MG63 (cell line): ENCODE results near the gene ABCE1. TPM values are rescaled to one million over a fixed set of nuclear protein-coding genes. Genes with fewer than 3 reads are reported as not detected.
"Not testable (repeated sequence)": the region's sequence is repeated elsewhere in the genome, so short reads cannot be mapped to it uniquely, and the experiment has no call there.

Experiments
- DNase-seq: peaks from one replicate; pipeline ENCODE4 v3.0.0-alpha.2; 2020
- H3K27me3 ChIP-seq: fragments of 250-450 bp; sonication (Bioruptor Pico); 2 replicates; pipeline ENCODE4 v1.5.1; 2020; ENCODE audit warnings: mild to moderate bottlenecking, moderate library complexity
- H3K36me3 ChIP-seq: fragments of 250-450 bp; sonication (Bioruptor Pico); 2 replicates; pipeline ENCODE4 v1.5.1; 2020; ENCODE audit warnings: mild to moderate bottlenecking, moderate library complexity
- H3K4me3 ChIP-seq: fragments of 250-450 bp; sonication (Bioruptor Pico); 2 replicates; pipeline ENCODE4 v1.5.1; 2020; ENCODE audit warnings: mild to moderate bottlenecking, moderate library complexity
- H3K9me3 ChIP-seq: fragments of 250-450 bp; sonication (Bioruptor Pico); 2 replicates; pipeline ENCODE4 v1.5.1; 2020; ENCODE audit warnings: mild to moderate bottlenecking, moderate library complexity
- total RNA-seq: library from RNA; depleted of rRNA; stranded (reverse); fragments of >200 nt; shearing (Covaris generic); gene quantifications from 2 replicates; pipeline ENCODE4 v1.2.3, GENCODE V29; 2014; ENCODE audit warnings: low replicate concordance

ABCE1 gene
- total RNA-seq, 1 experiment from 2014 or later, result 84.7 TPM

GRCh38 chr4:145093638-145094037 lies 4.5 kb upstream of the ABCE1 start:
- peaks cover 34% of the 10 kb centered on the region for H3K36me3 ChIP-seq
- DNase-seq, result no peak

GRCh38 chr4:145097331-145097820 lies 735 bp upstream of the ABCE1 start:
- Histone ChIP-seq H3K9me3 (no peaks in the 10 kb centered on the region), H3K36me3 (peaks cover 44% of the 10 kb centered on the region), H3K27me3 (no peaks in the 10 kb centered on the region), H3K4me3 (peak overlapping the region; percentile 91)
- no peak for DNase-seq

More at GRCh38 chr4:145093638-145094037, 4.5 kb upstream of the ABCE1 start:
- Histone ChIP-seq H3K27me3 (no peaks in the 10 kb centered on the region), H3K9me3 (no peaks in the 10 kb centered on the region), H3K4me3 (no peak overlapping the region)

- Histone ChIP-seq H3K9me3 (no peaks in the 10 kb centered on the region), H3K4me3 (peak overlapping the region; percentile 91), H3K27me3 (no peaks in the 10 kb centered on the region), H3K36me3 (peaks cover 35% of the 10 kb centered on the region)
- peak; percentile 37 for DNase-seq
These were observed 545 bp downstream of the ABCE1 start for GRCh38 chr4:145098675-145099037.

GRCh38 chr4:145099653-145100052 lies 1.5 kb downstream of the ABCE1 start:
- Histone ChIP-seq H3K36me3 (peaks cover 32% of the 10 kb centered on the region), H3K27me3 (no peaks in the 10 kb centered on the region)
- DNase-seq, result no peak

GRCh38 chr4:145101091-145101490 lies 3.0 kb downstream of the ABCE1 start:
- peaks cover 42% of the 10 kb centered on the region for H3K36me3 ChIP-seq
- DNase-seq, result no peak
- no peak overlapping the region for H3K4me3 ChIP-seq
- H3K27me3 ChIP-seq, result no peaks in the 10 kb centered on the region
- no peaks in the 10 kb centered on the region for H3K9me3 ChIP-seq

More at GRCh38 chr4:145099653-145100052, 1.5 kb downstream of the ABCE1 start:
- peak overlapping the region; percentile 91 for H3K4me3 ChIP-seq
- H3K9me3 ChIP-seq, result no peaks in the 10 kb centered on the region

GRCh38 chr4:145102619-145103018 lies 4.5 kb downstream of the ABCE1 start:
- no peak for DNase-seq
- Histone ChIP-seq H3K9me3 (no peaks in the 10 kb centered on the region), H3K27me3 (no peaks in the 10 kb centered on the region), H3K36me3 (peaks cover 56% of the 10 kb centered on the region), H3K4me3 (no peak overlapping the region)

- no peaks in the 10 kb centered on the region for H3K27me3 ChIP-seq
- H3K4me3 ChIP-seq, result no peak overlapping the region
- no peak for DNase-seq
- H3K9me3 ChIP-seq, result no peaks in the 10 kb centered on the region
- peaks cover 64% of the 10 kb centered on the region for H3K36me3 ChIP-seq
These were observed 5.4 kb downstream of the ABCE1 start for GRCh38 chr4:145103496-145103895.

- Histone ChIP-seq H3K4me3 (no peak overlapping the region), H3K9me3 (no peaks in the 10 kb centered on the region), H3K27me3 (no peaks in the 10 kb centered on the region), H3K36me3 (peaks cover 62% of the 10 kb centered on the region)
- DNase-seq, result no peak
These were observed 9.0 kb downstream of the ABCE1 start for GRCh38 chr4:145107126-145107525.

- DNase-seq, result no peak
- no peaks in the 10 kb centered on the region for H3K27me3 ChIP-seq
- no peaks in the 10 kb centered on the region for H3K9me3 ChIP-seq
- H3K36me3 ChIP-seq, result peaks cover 70% of the 10 kb centered on the region
- H3K4me3 ChIP-seq, result no peak overlapping the region
These were observed 10.0 kb downstream of the ABCE1 start for GRCh38 chr4:145108128-145108527.

GRCh38 chr4:145125396-145125795 lies 27.3 kb downstream of the ABCE1 start:
- no peak for DNase-seq
- no peak overlapping the region for H3K4me3 ChIP-seq
- no peaks in the 10 kb centered on the region for H3K27me3 ChIP-seq
- H3K9me3 ChIP-seq, result no peaks in the 10 kb centered on the region
- peaks cover 66% of the 10 kb centered on the region for H3K36me3 ChIP-seq

GRCh38 chr4:145130130-145130529 lies 32.0 kb downstream of the ABCE1 start:
- no peak for DNase-seq
- Histone ChIP-seq H3K36me3 (peaks cover 45% of the 10 kb centered on the region), H3K27me3 (no peaks in the 10 kb centered on the region), H3K9me3 (no peaks in the 10 kb centered on the region), H3K4me3 (no peak overlapping the region)

- Histone ChIP-seq H3K36me3 (peaks cover 42% of the 10 kb centered on the region), H3K9me3 (no peaks in the 10 kb centered on the region), H3K4me3 (no peak overlapping the region), H3K27me3 (no peaks in the 10 kb centered on the region)
- peak; percentile 56 for DNase-seq
These were observed 32.8 kb downstream of the ABCE1 start for GRCh38 chr4:145130788-145131399.

GRCh38 chr4:145131848-145132247 lies 33.7 kb downstream of the ABCE1 start:
- no peak for DNase-seq
- no peak overlapping the region for H3K4me3 ChIP-seq
- no peaks in the 10 kb centered on the region for H3K27me3 ChIP-seq
- peaks cover 34% of the 10 kb centered on the region for H3K36me3 ChIP-seq
- H3K9me3 ChIP-seq, result no peaks in the 10 kb centered on the region

GRCh38 chr4:145132511-145133098 lies 34.5 kb downstream of the ABCE1 start:
- Histone ChIP-seq H3K4me3 (no peak overlapping the region), H3K36me3 (peaks cover 28% of the 10 kb centered on the region), H3K27me3 (no peaks in the 10 kb centered on the region), H3K9me3 (no peaks in the 10 kb centered on the region)
- DNase-seq, result no peak

GRCh38 chr4:145136219-145136618 lies 38.1 kb downstream of the ABCE1 start:
- H3K27me3 ChIP-seq, H3K9me3 ChIP-seq, H3K4me3 ChIP-seq, DNase-seq: not testable (repeated sequence)
- H3K36me3 ChIP-seq, result peaks cover 36% of the 10 kb centered on the region

- H3K36me3 ChIP-seq, result peaks cover 46% of the 10 kb centered on the region
- H3K4me3 ChIP-seq, result no peak overlapping the region
- DNase-seq, result no peak
- H3K27me3 ChIP-seq, result no peaks in the 10 kb centered on the region
- no peaks in the 10 kb centered on the region for H3K9me3 ChIP-seq
These were observed 50.9 kb downstream of the ABCE1 start for GRCh38 chr4:145148980-145149379.

- DNase-seq, result no peak
These were observed 55.2 kb downstream of the ABCE1 start for GRCh38 chr4:145153181-145153903.

More at GRCh38 chr4:145153181-145153903, 55.2 kb downstream of the ABCE1 start:
- Histone ChIP-seq H3K36me3 (peaks cover 38% of the 10 kb centered on the region), H3K9me3 (no peaks in the 10 kb centered on the region), H3K27me3 (no peaks in the 10 kb centered on the region), H3K4me3 (no peak overlapping the region)
